GM23338 (cell line): ENCODE data around the gene IL1F10. TPM values are rescaled to one million over a fixed set of nuclear protein-coding genes. Genes with fewer than 3 reads are reported as not detected.

Experiments used
- ATAC-seq: fragments of 200-7000 bp; cut with Tn5 transposase; 3 replicates; pipeline ENCODE4 v1.9.1; 2020
- DNase-seq: peaks from one replicate; pipeline ENCODE4 v3.0.0-alpha.2; 2015; ENCODE audit warnings: low spot score
- H2AFZ ChIP-seq: fragments of 200-600 bp; sonication (generic); 2 replicates; pipeline ENCODE4 v1.8.0; 2016; ENCODE audit warnings: antibody characterized with exemption, mild to moderate bottlenecking, moderate library complexity
- H3F3A ChIP-seq: fragments of 200-600 bp; sonication (generic); replicated peaks from 2 replicates; pipeline ENCODE4 v1.8.0; 2017; ENCODE audit warnings: antibody characterized with exemption, mixed run types, low read depth
- H3K27ac ChIP-seq: fragments of 200-600 bp; sonication (generic); 2 replicates; pipeline ENCODE4 v1.6.1; 2016; ENCODE audit warnings: low read depth
- H3K27me3 ChIP-seq: fragments of 200-600 bp; sonication (generic); 2 replicates; pipeline ENCODE4 v1.8.0; 2016; ENCODE audit warnings: mild to moderate bottlenecking, mixed run types, moderate library complexity; ENCODE audit not compliant: insufficient read depth
- H3K36me3 ChIP-seq: fragments of 200-600 bp; sonication (generic); 2 replicates; pipeline ENCODE4 v1.8.0; 2016; ENCODE audit warnings: mild to moderate bottlenecking; ENCODE audit not compliant: insufficient read depth
- H3K4me1 ChIP-seq: fragments of 200-600 bp; sonication (generic); 2 replicates; pipeline ENCODE4 v1.8.0; 2016; ENCODE audit warnings: mild to moderate bottlenecking, moderate library complexity; ENCODE audit not compliant: insufficient read depth
- H3K4me2 ChIP-seq: fragments of 200-600 bp; sonication (generic); 2 replicates; pipeline ENCODE4 v1.7.1; 2017; ENCODE audit warnings: mixed run types
- H3K4me3 ChIP-seq: fragments of 200-600 bp; sonication (generic); 2 replicates; pipeline ENCODE4 v1.6.1; 2016; ENCODE audit warnings: mixed run types
- H3K79me2 ChIP-seq: fragments of 200-600 bp; sonication (generic); replicated peaks from 2 replicates; pipeline ENCODE4 v1.8.0; 2017; ENCODE audit warnings: mild to moderate bottlenecking; ENCODE audit not compliant: insufficient read depth
- H3K9me2 ChIP-seq: fragments of 200-600 bp; sonication (generic); 2 replicates; pipeline ENCODE4 v1.8.0; 2017; ENCODE audit not compliant: insufficient read depth
- H4K20me1 ChIP-seq: fragments of 200-600 bp; sonication (generic); replicated peaks from 2 replicates; pipeline ENCODE4 v1.8.0; 2017; ENCODE audit warnings: mild to moderate bottlenecking; ENCODE audit not compliant: insufficient read depth
- H3K27ac Mint-ChIP-seq: 2 replicates; pipeline ENCODE4 v1.8.0; 2020; ENCODE audit warnings: inconsistent platforms, mild to moderate bottlenecking, moderate library complexity, mixed read lengths
- H3K27me3 Mint-ChIP-seq: 3 replicates; pipeline ENCODE4 v1.8.0; 2022; ENCODE audit warnings: low read depth, mild to moderate bottlenecking, moderate library complexity, mixed read lengths, inconsistent platforms; ENCODE audit not compliant: insufficient read depth, poor library complexity
- H3K36me3 Mint-ChIP-seq: 3 replicates; pipeline ENCODE4 v1.8.0; 2021; ENCODE audit warnings: low read depth, mild to moderate bottlenecking, inconsistent platforms, moderate library complexity, mixed read lengths
- H3K4me1 Mint-ChIP-seq: 3 replicates; pipeline ENCODE4 v1.8.0; 2020; ENCODE audit warnings: mild to moderate bottlenecking, inconsistent platforms, mixed read lengths
- H3K4me3 Mint-ChIP-seq: 3 replicates; pipeline ENCODE4 v1.8.0; 2021; ENCODE audit warnings: moderate library complexity, mild to moderate bottlenecking, inconsistent platforms, mixed read lengths
- H3K9me3 Mint-ChIP-seq: 3 replicates; pipeline ENCODE4 v1.8.0; 2020; ENCODE audit warnings: moderate library complexity, mild to moderate bottlenecking, inconsistent platforms, mixed read lengths
- CREB1 ChIP-seq: fragments of 250-450 bp; sonication (Bioruptor Pico); IDR thresholded peaks from 2 replicates; pipeline ENCODE4 v1.5.0; 2020; ENCODE audit warnings: low read depth, mild to moderate bottlenecking, moderate library complexity
- CTCF ChIP-seq, 2 experiments: fragments of 200-600 bp in 1 of 2; sonication (generic) in 1 of 2; conservative IDR thresholded peaks; 2 replicates each; pipeline versions ENCODE4 v1.5.1 to v1.6.1; 2016 to 2017; ENCODE audit warnings: antibody characterized with exemption in 2 of 2, low read depth in 2 of 2, mild to moderate bottlenecking in 2 of 2, moderate library complexity in 1 of 2
- ETS1 ChIP-seq: IDR thresholded peaks from 2 replicates; pipeline ENCODE4 v1.6.1; 2016; ENCODE audit warnings: antibody characterized with exemption
- EZH2phosphoT487 ChIP-seq: fragments of 200-600 bp; sonication (generic); IDR thresholded peaks from one replicate; pipeline ENCODE4 v1.8.1; 2018; ENCODE audit warnings: antibody characterized with exemption; ENCODE audit not compliant: unreplicated experiment
- JUNB ChIP-seq: IDR thresholded peaks from one replicate; pipeline ENCODE4 v1.6.1; 2016; ENCODE audit warnings: antibody characterized with exemption; ENCODE audit not compliant: unreplicated experiment
- NANOG ChIP-seq: IDR thresholded peaks from 2 replicates; pipeline ENCODE4 v1.6.1; 2016; ENCODE audit warnings: antibody characterized with exemption, borderline replicate concordance
- POLR2AphosphoS5 ChIP-seq: IDR thresholded peaks from 2 replicates; pipeline ENCODE4 v1.6.1; 2016; ENCODE audit warnings: antibody characterized with exemption, low read depth
- REST ChIP-seq: IDR thresholded peaks from one replicate; pipeline ENCODE4 v1.6.1; 2018; ENCODE audit warnings: antibody characterized with exemption; ENCODE audit not compliant: unreplicated experiment
- STAT1 ChIP-seq: IDR thresholded peaks from one replicate; pipeline ENCODE4 v1.6.1; 2016; ENCODE audit warnings: antibody characterized with exemption; ENCODE audit not compliant: unreplicated experiment
- ZNF114 ChIP-seq: fragments of 250-450 bp; sonication (Bioruptor Pico); IDR thresholded peaks from 2 replicates; pipeline ENCODE4 v1.5.0; 2020; ENCODE audit warnings: mild to moderate bottlenecking, moderate library complexity
- ZNF331 ChIP-seq: fragments of 250-450 bp; sonication (Bioruptor Pico); IDR thresholded peaks from 2 replicates; pipeline ENCODE4 v1.5.0; 2020; ENCODE audit warnings: low read depth, mild to moderate bottlenecking, moderate library complexity
- ZNF462 ChIP-seq: fragments of 250-450 bp; sonication (Bioruptor Pico); IDR thresholded peaks from 2 replicates; pipeline ENCODE4 v1.5.0; 2020; ENCODE audit warnings: mild to moderate bottlenecking, moderate library complexity
- polyA plus RNA-seq: library from polyadenylated mRNA; unstranded; fragments of >200 nt; fragmentation: Nextera tagmentation; extraction: Ambion mirVana; gene quantifications from 2 replicates; pipeline ENCODE4 v1.2.1, GENCODE V29; 2016
- total RNA-seq: library from RNA; depleted of rRNA; stranded (reverse); fragments of >200 nt; shearing (Covaris generic); gene quantifications from 2 replicates; pipeline ENCODE4 v1.2.3, GENCODE V29; 2014

The IL1F10 gene
- total and polyA plus RNA-seq, 2 experiments from 2014 or later, result not detected

- Mint-ChIP-seq H3K4me3 (no peak overlapping the region), H3K27me3 (peaks cover 12% of the 10 kb centered on the region), H3K27ac (no peak overlapping the region), H3K4me1 (no peaks in the 10 kb centered on the region; the same call in 2 of the 3 replicates), H3K36me3 (no peaks in the 10 kb centered on the region), H3K9me3 (peaks cover 5% of the 10 kb centered on the region; the same call in 2 of the 3 replicates)
- Histone ChIP-seq H3K36me3 (no peaks in the 10 kb centered on the region), H3K4me2 (no peak overlapping the region), H3F3A (no peaks in the 10 kb centered on the region), H3K4me1 (no peaks in the 10 kb centered on the region), H3K27me3 (no peaks in the 10 kb centered on the region), H4K20me1 (no peaks in the 10 kb centered on the region), H2AFZ (no peak overlapping the region), H3K9me2 (peaks cover 5% of the 10 kb centered on the region), H3K27ac (no peak overlapping the region), H3K4me3 (no peak overlapping the region), H3K79me2 (no peaks in the 10 kb centered on the region)
- no peak for DNase-seq
- no peak for TF ChIP-seq ZNF462 (CRISPR knock-in tag)
- TF ChIP-seq JUNB, result no peak
- TF ChIP-seq EZH2phosphoT487, result no peak
- TF ChIP-seq REST, result no peak
- TF ChIP-seq STAT1, result no peak
- TF ChIP-seq CREB1, result no peak
- TF ChIP-seq NANOG, result no peak
- TF ChIP-seq ZNF331 (CRISPR knock-in tag), result no peak
- no peak for TF ChIP-seq POLR2AphosphoS5
- TF ChIP-seq ETS1, result no peak
- TF ChIP-seq ZNF114 (CRISPR knock-in tag), result no peak
- no peak for TF ChIP-seq CTCF (conservative IDR thresholded peaks at IDR 0.05; ENCODE audit: low read depth in 2 of 2)
- no peak for ATAC-seq
Measured at GRCh38 chr2:113068706-113069485, 1.1 kb downstream of the IL1F10 start.
